ENCODE data around the gene CAMK2D.

- TF ChIP-seq, protein P1, sequence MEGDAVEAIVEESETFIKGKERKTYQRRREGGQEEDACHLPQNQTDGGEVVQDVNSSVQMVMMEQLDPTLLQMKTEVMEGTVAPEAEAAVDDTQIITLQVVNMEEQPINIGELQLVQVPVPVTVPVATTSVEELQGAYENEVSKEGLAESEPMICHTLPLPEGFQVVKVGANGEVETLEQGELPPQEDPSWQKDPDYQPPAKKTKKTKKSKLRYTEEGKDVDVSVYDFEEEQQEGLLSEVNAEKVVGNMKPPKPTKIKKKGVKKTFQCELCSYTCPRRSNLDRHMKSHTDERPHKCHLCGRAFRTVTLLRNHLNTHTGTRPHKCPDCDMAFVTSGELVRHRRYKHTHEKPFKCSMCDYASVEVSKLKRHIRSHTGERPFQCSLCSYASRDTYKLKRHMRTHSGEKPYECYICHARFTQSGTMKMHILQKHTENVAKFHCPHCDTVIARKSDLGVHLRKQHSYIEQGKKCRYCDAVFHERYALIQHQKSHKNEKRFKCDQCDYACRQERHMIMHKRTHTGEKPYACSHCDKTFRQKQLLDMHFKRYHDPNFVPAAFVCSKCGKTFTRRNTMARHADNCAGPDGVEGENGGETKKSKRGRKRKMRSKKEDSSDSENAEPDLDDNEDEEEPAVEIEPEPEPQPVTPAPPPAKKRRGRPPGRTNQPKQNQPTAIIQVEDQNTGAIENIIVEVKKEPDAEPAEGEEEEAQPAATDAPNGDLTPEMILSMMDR (conservative IDR thresholded peaks at IDR 0.05; ENCODE audit: low read length), result no peak
- TF ChIP-seq EZH2phosphoT487 (IDR thresholded peaks at IDR 0.05; ENCODE audit: borderline replicate concordance, low read depth, low read length), result no peak
These were observed 324.4 kb downstream of the CAMK2D start for GRCh38 chr4:113437129-113437528.

Measured in OCI-LY7 (cell line).